ENCODE results near the gene PIKFYVE.
"Not testable (repeated sequence)": the region's sequence is repeated elsewhere in the genome, so short reads cannot be mapped to it uniquely, and the experiment has no call there.

PIKFYVE gene

DNA sequence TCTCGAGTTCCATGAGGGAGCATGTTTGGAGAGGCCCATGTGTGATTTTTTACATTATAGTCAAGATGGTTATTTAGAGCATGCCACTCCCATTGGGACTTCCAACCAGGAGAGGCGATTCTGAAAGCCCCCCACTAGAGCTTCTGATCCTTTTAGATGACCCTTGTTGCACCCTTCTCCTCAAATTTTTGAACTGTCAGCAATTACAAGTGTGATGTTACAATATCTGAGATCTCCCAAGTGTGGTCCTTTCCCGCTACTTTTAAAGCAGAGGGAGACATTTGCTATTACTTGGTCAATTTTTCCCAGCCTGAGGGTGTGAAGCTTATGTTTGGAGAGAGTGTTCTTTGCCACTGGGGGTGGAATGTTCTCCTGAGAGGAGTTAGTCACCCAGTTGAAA lies 123.9 kb downstream of the PIKFYVE start:
- DNase-seq (ENCODE audit: low read depth) = no peak
- no peak overlapping the region for H3K4me3 ChIP-seq (ENCODE audit: low read depth, low read length)

DNA sequence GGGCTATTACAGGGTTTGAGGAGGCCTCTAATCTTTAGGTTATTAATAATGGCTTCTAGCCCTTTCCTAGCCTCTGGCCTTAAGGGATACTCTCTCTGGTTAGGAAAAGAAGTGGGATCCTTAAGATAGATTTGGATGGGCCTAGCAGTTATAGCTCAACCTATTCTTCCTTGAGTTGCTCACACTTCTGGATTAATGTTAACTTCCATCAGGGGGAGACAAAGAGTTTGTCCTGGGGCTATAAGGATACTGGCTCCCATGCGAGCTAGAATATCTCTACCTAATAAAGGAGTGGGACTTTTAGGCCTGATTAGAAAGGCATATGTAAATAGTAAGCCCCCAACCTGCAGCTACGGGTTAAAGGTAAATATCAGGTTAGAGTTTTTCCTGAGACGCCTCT lies 126.2 kb downstream of the PIKFYVE start:
- H3K4me3 ChIP-seq (ENCODE audit: low read depth, low read length) = no peak overlapping the region
- DNase-seq (ENCODE audit: low read depth) = no peak

DNA sequence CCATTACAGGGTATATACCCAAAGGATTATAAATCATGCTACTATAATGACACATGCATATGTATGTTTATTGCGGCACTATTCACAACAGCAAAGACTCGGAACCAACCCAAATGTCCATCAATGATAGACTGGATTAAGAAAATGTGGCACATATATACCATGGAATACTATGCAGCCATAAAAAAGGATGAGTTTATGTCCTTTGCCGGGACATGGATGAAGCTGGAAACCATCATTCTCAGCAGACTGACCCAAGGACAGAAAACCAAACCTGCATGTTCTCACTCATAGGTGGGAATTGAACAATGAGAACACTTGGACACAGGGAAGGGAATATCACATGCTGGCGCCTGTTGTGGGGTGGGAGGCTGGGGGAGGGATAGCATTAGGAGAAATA lies 130.7 kb downstream of the PIKFYVE start:
- DNase-seq (ENCODE audit: low read depth); H3K4me3 ChIP-seq (ENCODE audit: low read depth, low read length): not testable (repeated sequence)

DNA sequence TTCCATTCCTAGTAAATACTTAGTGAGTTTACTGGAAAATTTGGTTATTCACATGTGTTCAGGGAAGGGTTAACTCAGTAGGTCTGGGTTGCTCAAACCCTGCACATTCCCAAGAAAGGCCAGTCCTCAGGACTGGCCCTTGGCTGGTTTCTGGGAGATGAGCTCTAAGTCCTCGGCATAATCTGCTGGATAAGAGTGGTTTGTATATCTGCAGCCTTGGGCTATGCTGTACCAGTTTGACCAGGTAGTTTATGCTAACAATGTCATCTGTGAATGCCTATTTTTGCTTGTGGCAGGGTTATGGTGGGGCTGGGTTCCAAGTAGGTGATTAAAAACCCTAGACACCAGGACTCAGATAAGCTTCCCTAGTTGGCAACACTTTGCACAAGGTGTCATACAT lies 133.1 kb downstream of the PIKFYVE start:
- DNase-seq (ENCODE audit: low read depth) = no peak
- H3K4me3 ChIP-seq (ENCODE audit: low read depth, low read length) = no peak overlapping the region

DNA sequence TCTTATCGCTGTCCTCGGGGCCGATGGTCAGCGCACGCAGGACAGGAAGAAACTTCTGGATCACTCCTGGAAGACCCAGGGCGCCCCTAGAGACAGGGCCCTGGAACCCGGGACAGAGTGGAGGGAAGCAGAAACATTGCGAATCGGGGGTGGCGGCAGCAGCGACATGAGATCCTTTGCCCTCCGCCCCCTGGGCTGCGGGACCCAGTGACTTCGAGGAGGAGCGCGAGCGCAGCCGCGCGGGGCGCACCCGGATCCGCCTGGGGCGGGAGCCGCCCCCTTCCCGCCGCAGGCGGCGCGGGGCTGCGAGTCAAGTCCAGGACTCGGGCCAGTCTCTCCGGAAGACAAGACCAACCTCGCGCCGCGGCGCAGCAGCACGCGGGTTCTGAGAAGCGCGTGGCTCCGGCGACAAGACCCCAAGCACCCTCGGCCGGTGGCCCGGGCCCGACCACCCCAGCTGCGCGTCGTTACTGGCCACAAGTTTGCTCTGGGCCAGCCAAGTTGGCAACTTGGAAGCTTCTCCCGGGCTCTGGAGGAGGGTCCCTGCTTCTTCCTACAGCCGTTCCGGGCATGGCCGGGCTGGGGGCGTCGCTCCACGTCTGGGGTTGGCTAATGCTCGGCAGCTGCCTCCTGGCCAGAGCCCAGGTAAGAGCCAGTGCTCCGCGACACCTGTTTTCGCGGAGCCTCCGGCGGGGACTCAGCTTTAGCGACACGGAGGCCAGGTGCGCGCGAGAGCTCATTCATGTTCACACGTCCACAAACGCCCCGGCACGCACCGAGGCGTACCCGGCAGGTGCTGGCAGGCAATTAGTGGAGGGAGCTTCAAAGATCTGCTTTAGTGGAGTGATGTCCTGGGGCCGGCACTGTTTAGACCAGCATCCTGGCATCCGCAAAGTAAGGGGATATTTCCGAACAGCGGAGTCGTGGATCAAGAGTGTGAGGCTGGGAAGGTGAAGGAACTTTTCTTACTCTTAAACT lies 140.7 kb downstream of the PIKFYVE start, which contains the start of gene PTH2R:
Gene PTH2R (plus strand): TSS at position 319 of the 978 bp plus-strand sequence. CDS start 252 bp downstream, at position 571.
- H3K4me3 ChIP-seq (ENCODE audit: low read depth, low read length) = peak within 1 kb of the TSS; percentile 33
- DNase-seq (ENCODE audit: low read depth) = no peak

DNA sequence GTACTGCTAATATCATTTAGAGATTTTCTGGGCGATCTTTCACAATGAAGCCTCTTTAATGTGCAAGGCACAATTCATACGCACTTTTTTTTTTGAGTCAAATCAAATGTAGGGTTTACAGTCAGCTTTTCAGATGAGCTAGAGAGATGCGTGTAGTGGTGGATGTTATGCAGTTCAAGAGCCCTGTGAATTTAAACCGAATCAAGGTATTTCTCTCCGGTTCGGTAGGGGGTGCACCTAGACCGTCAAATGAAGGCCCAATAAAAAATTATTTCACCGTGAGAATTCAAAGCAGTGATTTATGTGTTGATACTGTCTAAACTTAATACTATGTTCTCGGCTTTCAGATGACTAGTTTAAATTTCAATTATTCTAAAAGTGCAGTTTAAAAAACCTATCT lies 141.6 kb downstream of the PIKFYVE start:
- no peak overlapping the region for H3K4me3 ChIP-seq (ENCODE audit: low read depth, low read length)
- DNase-seq (ENCODE audit: low read depth) = no peak
